Skeletal muscle satellite cell (primary cell): ENCODE measurements around the gene PYURF.

ENCODE experiments used
- H3K27me3 ChIP-seq: 2 replicates; pipeline ENCODE4 v1.7.0; 2013; ENCODE audit warnings: low read length; ENCODE audit not compliant: control insufficient read depth, insufficient read depth
- H3K36me3 ChIP-seq: 2 replicates; pipeline ENCODE4 v1.7.0; 2013; ENCODE audit warnings: mild to moderate bottlenecking, control low read depth, low read length; ENCODE audit not compliant: insufficient read depth
- H3K4me1 ChIP-seq: 2 replicates; pipeline ENCODE4 v1.7.0; 2013; ENCODE audit warnings: low read length; ENCODE audit not compliant: control insufficient read depth, insufficient read depth
- H3K4me2 ChIP-seq: 2 replicates; pipeline ENCODE4 v1.7.0; 2013; ENCODE audit warnings: mild to moderate bottlenecking, low read length
- H3K4me3 ChIP-seq: 2 replicates; pipeline ENCODE4 v1.7.0; 2013; ENCODE audit warnings: low read length
- H3K9ac ChIP-seq: 2 replicates; pipeline ENCODE4 v1.7.0; 2013; ENCODE audit warnings: mild to moderate bottlenecking, low read depth, low read length, moderate library complexity
- H3K9me3 ChIP-seq: replicated peaks from 2 replicates; pipeline ENCODE4 v1.7.0; 2013; ENCODE audit warnings: mild to moderate bottlenecking, control low read depth, low read length

PYURF gene

DNA sequence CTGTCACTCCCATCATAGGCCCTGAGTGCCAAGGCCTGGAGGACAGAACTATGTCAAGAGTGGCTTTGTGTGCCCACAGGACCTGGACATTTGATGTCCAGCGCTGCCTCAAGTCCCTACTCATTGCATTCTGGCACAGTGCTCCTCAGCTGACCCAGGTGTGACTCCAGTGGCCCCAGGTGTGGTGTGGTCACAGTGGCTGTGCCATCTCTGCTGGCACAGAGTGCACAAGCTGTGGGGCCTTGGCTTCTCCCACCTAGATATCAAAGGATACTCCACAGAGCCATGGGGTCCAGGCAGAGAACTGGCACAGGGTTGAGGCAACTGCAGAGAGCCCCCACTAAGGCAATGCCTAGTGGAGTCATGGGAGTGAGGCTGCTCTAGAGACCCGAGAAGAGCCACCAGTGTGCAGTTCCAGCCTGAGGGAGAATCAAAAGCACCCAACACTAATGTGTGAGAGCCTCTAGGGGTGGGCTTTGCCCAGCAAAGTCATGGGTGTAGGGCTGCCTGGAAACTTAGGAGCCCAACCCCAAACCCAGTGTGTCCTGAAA, 25.6 kb downstream of the PYURF start:
- H3K27me3 ChIP-seq = no peaks in the 10 kb centered on the region
- no peaks in the 10 kb centered on the region for H3K4me1 ChIP-seq
- H3K36me3 ChIP-seq = no peaks in the 10 kb centered on the region
- no peaks in the 10 kb centered on the region for H3K9me3 ChIP-seq
- no peak overlapping the region for H3K4me3 ChIP-seq
- no peak overlapping the region for H3K4me2 ChIP-seq
- H3K9ac ChIP-seq = no peak overlapping the region

GRCh38 chr4:88489100-88489761, 34.3 kb downstream of the PYURF start:
- H3K9ac ChIP-seq = no peak overlapping the region
- H3K9me3 ChIP-seq = no peaks in the 10 kb centered on the region
- no peaks in the 10 kb centered on the region for H3K4me1 ChIP-seq
- H3K36me3 ChIP-seq = no peaks in the 10 kb centered on the region
- H3K4me2 ChIP-seq = no peak overlapping the region
- H3K4me3 ChIP-seq = no peak overlapping the region
- H3K27me3 ChIP-seq = no peaks in the 10 kb centered on the region

- H3K4me2 ChIP-seq = no peak overlapping the region
- no peaks in the 10 kb centered on the region for H3K36me3 ChIP-seq
- H3K9ac ChIP-seq = no peak overlapping the region
- no peaks in the 10 kb centered on the region for H3K9me3 ChIP-seq
- no peak overlapping the region for H3K4me3 ChIP-seq
- no peaks in the 10 kb centered on the region for H3K4me1 ChIP-seq
- no peaks in the 10 kb centered on the region for H3K27me3 ChIP-seq
Measured at GRCh38 chr4:88481537-88481936, 42.0 kb downstream of the PYURF start.

DNA sequence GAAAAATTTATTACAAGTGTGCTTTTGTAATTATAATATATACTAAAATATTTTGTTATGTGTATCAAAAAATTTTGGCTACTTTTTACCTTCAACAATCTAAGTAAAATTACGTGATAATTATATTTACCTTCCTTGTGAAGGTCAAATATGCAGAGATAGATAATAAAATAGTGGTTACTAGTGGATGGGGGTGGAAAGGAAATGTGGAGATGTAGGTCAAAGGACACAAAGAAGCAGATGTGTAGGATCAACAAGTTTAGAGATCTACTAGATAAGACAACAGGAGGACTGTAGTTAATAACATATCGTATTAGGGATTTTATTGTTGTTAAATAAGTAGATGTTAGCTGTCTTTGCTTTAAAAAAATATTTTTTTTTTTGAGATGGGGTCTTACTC, 45.3 kb downstream of the PYURF start:
- Histone ChIP-seq H3K36me3 (no peaks in the 10 kb centered on the region), H3K4me2 (no peak overlapping the region), H3K27me3 (peaks cover 6% of the 10 kb centered on the region), H3K4me1 (no peaks in the 10 kb centered on the region), H3K4me3 (no peak overlapping the region), H3K9ac (no peak overlapping the region), H3K9me3 (no peaks in the 10 kb centered on the region)

- no peaks in the 10 kb centered on the region for H3K9me3 ChIP-seq
- H3K4me1 ChIP-seq = no peaks in the 10 kb centered on the region
- no peak overlapping the region for H3K9ac ChIP-seq
- no peaks in the 10 kb centered on the region for H3K36me3 ChIP-seq
- H3K27me3 ChIP-seq = peaks cover 6% of the 10 kb centered on the region
- no peak overlapping the region for H3K4me3 ChIP-seq
- H3K4me2 ChIP-seq = no peak overlapping the region
Measured at GRCh38 chr4:88477229-88477860, 46.2 kb downstream of the PYURF start.
